WTC11 (cell line): Measurements from ENCODE around the gene UCN3. TPM values are rescaled to one million over a fixed set of nuclear protein-coding genes. Genes with fewer than 3 reads are reported as not detected.
A peak's percentile ranks its signal among the peaks of the same experiment; 100 is the strongest.

Source experiments
- ATAC-seq: fragments of 200-7000 bp; cut with Tn5 transposase; 2 replicates; pipeline ENCODE4 v1.10.0; 2021; ENCODE audit warnings: mild to moderate bottlenecking, moderate library complexity
- CTCF ChIA-PET: fragments of 300-600 bp; sonication (Branson Sonifier 250); formaldehyde crosslinking; loops from one replicate; lab custom pipeline; 2021; ENCODE audit warnings: antibody characterized with exemption; lab: Charles Lee
- POLR2A ChIA-PET: fragments of 350-600 bp; sonication (Branson Sonifier 250); formaldehyde crosslinking; loops from one replicate; lab custom pipeline; 2021; ENCODE audit warnings: antibody characterized with exemption; lab: Charles Lee
- DNase-seq: peaks from one replicate; pipeline ENCODE4 v3.0.0; 2021; ENCODE audit warnings: low spot score
- H3K27ac Mint-ChIP-seq: 2 replicates; pipeline ENCODE4 v1.8.0; 2021; ENCODE audit warnings: mixed read lengths
- H3K27me3 Mint-ChIP-seq: 2 replicates; pipeline ENCODE4 v1.8.0; 2021; ENCODE audit warnings: low read depth, mild to moderate bottlenecking, moderate library complexity, mixed read lengths
- H3K36me3 Mint-ChIP-seq: 2 replicates; pipeline ENCODE4 v1.8.0; 2021; ENCODE audit warnings: mixed read lengths
- H3K4me1 Mint-ChIP-seq: 2 replicates; pipeline ENCODE4 v1.8.0; 2022; ENCODE audit warnings: mixed read lengths
- H3K4me3 Mint-ChIP-seq: 2 replicates; pipeline ENCODE4 v1.8.0; 2021; ENCODE audit warnings: mild to moderate bottlenecking, moderate library complexity, mixed read lengths
- H3K9me3 Mint-ChIP-seq: 2 replicates; pipeline ENCODE4 v1.8.0; 2021; ENCODE audit warnings: mixed read lengths
- AFF4 ChIP-seq: sonication (generic); formaldehyde crosslinking; IDR thresholded peaks from 2 replicates; pipeline ENCODE4 v1.8.1; 2023; ENCODE audit warnings: mild to moderate bottlenecking, missing genetic modification reagents, borderline replicate concordance
- ARID4B ChIP-seq: sonication (generic); formaldehyde crosslinking; IDR thresholded peaks from 2 replicates; pipeline ENCODE4 v1.8.0; 2023; ENCODE audit warnings: missing genetic modification reagents, mild to moderate bottlenecking, borderline replicate concordance
- E2F4 ChIP-seq: sonication (generic); formaldehyde crosslinking; IDR thresholded peaks from 2 replicates; pipeline ENCODE4 v1.8.1; 2022; ENCODE audit warnings: low read depth, mild to moderate bottlenecking, moderate library complexity, missing genetic modification reagents, borderline replicate concordance
- E2F5 ChIP-seq: sonication (generic); formaldehyde crosslinking; IDR thresholded peaks from 2 replicates; pipeline ENCODE4 v1.8.1; 2022; ENCODE audit warnings: mild to moderate bottlenecking, moderate library complexity, missing genetic modification reagents
- ESRRA ChIP-seq: sonication (generic); formaldehyde crosslinking; IDR thresholded peaks from 2 replicates; pipeline ENCODE4 v1.8.1; 2022; ENCODE audit warnings: mild to moderate bottlenecking, missing genetic modification reagents, borderline replicate concordance
- GABPB1 ChIP-seq: sonication (generic); formaldehyde crosslinking; IDR thresholded peaks from 2 replicates; pipeline ENCODE4 v1.8.1; 2023; ENCODE audit warnings: mild to moderate bottlenecking, missing genetic modification reagents
- HMGA2 ChIP-seq: fragments of 250-450 bp; sonication (Bioruptor Pico); IDR thresholded peaks from 2 replicates; pipeline ENCODE4 v1.4.0; 2021; ENCODE audit warnings: mild to moderate bottlenecking, moderate library complexity
- JAZF1 ChIP-seq: fragments of 250-450 bp; sonication (Bioruptor Pico); IDR thresholded peaks from 2 replicates; pipeline ENCODE4 v1.9.0; 2021; ENCODE audit warnings: moderate library complexity, mild to moderate bottlenecking, inconsistent platforms
- KAT7 ChIP-seq: sonication (generic); formaldehyde crosslinking; IDR thresholded peaks from 2 replicates; pipeline ENCODE4 v1.8.1; 2023; ENCODE audit warnings: missing genetic modification reagents, mild to moderate bottlenecking, borderline replicate concordance
- NFYB ChIP-seq: sonication (generic); formaldehyde crosslinking; conservative IDR thresholded peaks from 2 replicates; pipeline ENCODE4 v1.8.0; 2022; ENCODE audit warnings: low read depth, missing genetic modification reagents
- PRRX2 ChIP-seq: fragments of 250-450 bp; sonication (Bioruptor Pico); IDR thresholded peaks from 2 replicates; pipeline ENCODE4 v1.8.0; 2021; ENCODE audit warnings: mild to moderate bottlenecking
- RELA ChIP-seq: sonication (generic); formaldehyde crosslinking; IDR thresholded peaks from 2 replicates; pipeline ENCODE4 v1.8.1; 2022; ENCODE audit warnings: missing genetic modification reagents, mild to moderate bottlenecking, borderline replicate concordance
- TEAD1 ChIP-seq: sonication (generic); formaldehyde crosslinking; IDR thresholded peaks from 2 replicates; pipeline ENCODE4 v1.8.0; 2022; ENCODE audit warnings: mild to moderate bottlenecking, missing genetic modification reagents
- ZNF317 ChIP-seq: sonication (generic); formaldehyde crosslinking; IDR thresholded peaks from 2 replicates; pipeline ENCODE4 v1.8.1; 2023; ENCODE audit warnings: low read depth, mild to moderate bottlenecking, moderate library complexity, missing genetic modification reagents, borderline replicate concordance
- ZNF425 ChIP-seq: fragments of 250-450 bp; sonication (Bioruptor Pico); conservative IDR thresholded peaks from 2 replicates; pipeline ENCODE4 v1.9.0; 2021; ENCODE audit warnings: mild to moderate bottlenecking
- total RNA-seq: library from RNA; stranded (reverse); gene quantifications from 3 replicates; pipeline ENCODE4 v1.2.3, GENCODE V29; 2021

The UCN3 gene
- total RNA-seq, 1 experiment from 2014 or later: not detected

- TF ChIP-seq PRRX2 (CRISPR knock-in tag) (no peak), ARID4B (CRISPR knock-in tag) (no peak), ESRRA (CRISPR knock-in tag) (no peak)
Observed at GRCh38 chr10:5411941-5412276, 47.1 kb downstream of the UCN3 start (continued).

GRCh38 chr10:5412277-5412941, 47.6 kb downstream of the UCN3 start, which contains the start of gene NET1:
TSS of gene NET1 (plus strand) at chr10:5412557. CDS start at chr10:5412693, 136 bp downstream.
- Mint-ChIP-seq H3K27me3 (no peaks in the 10 kb centered on the region), H3K4me3 (no peak within 1 kb of the TSS; the same call in none of the 2 replicates), H3K9me3 (peaks cover 27% of the 10 kb centered on the region), H3K36me3 (peaks cover 11% of the 10 kb centered on the region), H3K4me1 (peaks cover 3% of the 10 kb centered on the region; the same call in 1 of the 2 replicates), H3K27ac (no peak within 1 kb of the TSS; the same call in 1 of the 2 replicates)
- peak; percentile 92 for ATAC-seq
- peak; percentile 94 for DNase-seq
- ChIA-PET CTCF (no interaction called here), POLR2A (interaction anchor here (0.6 kb wide), 1 partner anchor 208 kb away, joined by 3 read pairs; no protein-coding TSS in a partner anchor)
- TF ChIP-seq ARID4B (CRISPR knock-in tag) (peak; percentile 82; the same call in 1 of the 2 replicates), TEAD1 (CRISPR knock-in tag) (peak; percentile 25; the same call in 1 of the 2 replicates), GABPB1 (0 out of 2 replicates have a peak, but pooled peaks have one; percentile 25), RELA (CRISPR knock-in tag) (0 out of 2 replicates have a peak, but pooled peaks have one; percentile 29), NFYB (peak; percentile 77), E2F5 (CRISPR knock-in tag) (peak; percentile 65; the same call in 1 of the 2 replicates), ZNF317 (0 out of 2 replicates have a peak, but pooled peaks have one; percentile 28), AFF4 (CRISPR knock-in tag) (no peak), HMGA2 (no peak), JAZF1 (no peak), ZNF425 (CRISPR knock-in tag) (no peak), E2F4 (peak; percentile 33; the same call in 1 of the 2 replicates), KAT7 (0 out of 2 replicates have a peak, but pooled peaks have one; percentile 67)
